ENCODE measurements around the gene NFILZ. TPM values are rescaled to one million over a fixed set of nuclear protein-coding genes. Genes with fewer than 3 reads are reported as not detected.

Gene NFILZ
- total RNA-seq, 1 donor from 2014 or later = not detected

- Mint-ChIP-seq H3K9me3 (ENCODE audit: unreplicated experiment) (peaks cover 7% of the 10 kb centered on the region), H3K27me3 (ENCODE audit: unreplicated experiment) (no peaks in the 10 kb centered on the region), H3K27ac (ENCODE audit: unreplicated experiment) (no peak overlapping the region), H3K4me1 (ENCODE audit: unreplicated experiment) (no peaks in the 10 kb centered on the region), H3K36me3 (ENCODE audit: unreplicated experiment) (no peaks in the 10 kb centered on the region), H3K4me3 (ENCODE audit: unreplicated experiment) (no peak overlapping the region)
- no peak for DNase-seq (ENCODE audit: extremely low spot score, unreplicated experiment)
- TF ChIP-seq CTCF (IDR thresholded peaks at IDR 0.05) = no peak
These were observed 43.0 kb downstream of the NFILZ start for GRCh38 chr19:8673276-8673891.

- H3K4me3 Mint-ChIP-seq (ENCODE audit: unreplicated experiment) = no peak overlapping the region
- H3K4me1 Mint-ChIP-seq (ENCODE audit: unreplicated experiment) = no peaks in the 10 kb centered on the region
- no peak for DNase-seq (ENCODE audit: extremely low spot score, unreplicated experiment)
- H3K9me3 Mint-ChIP-seq (ENCODE audit: unreplicated experiment) = peaks cover 7% of the 10 kb centered on the region
- H3K27me3 Mint-ChIP-seq (ENCODE audit: unreplicated experiment) = no peaks in the 10 kb centered on the region
- no peak overlapping the region for H3K27ac Mint-ChIP-seq (ENCODE audit: unreplicated experiment)
- no peaks in the 10 kb centered on the region for H3K36me3 Mint-ChIP-seq (ENCODE audit: unreplicated experiment)
- no peak for TF ChIP-seq CTCF (IDR thresholded peaks at IDR 0.05)
These were observed 44.6 kb downstream of the NFILZ start for GRCh38 chr19:8675066-8675465.

- Mint-ChIP-seq H3K27me3 (ENCODE audit: unreplicated experiment) (no peaks in the 10 kb centered on the region), H3K4me1 (ENCODE audit: unreplicated experiment) (no peaks in the 10 kb centered on the region), H3K36me3 (ENCODE audit: unreplicated experiment) (no peaks in the 10 kb centered on the region), H3K4me3 (ENCODE audit: unreplicated experiment) (no peak overlapping the region), H3K27ac (ENCODE audit: unreplicated experiment) (no peak overlapping the region), H3K9me3 (ENCODE audit: unreplicated experiment) (peaks cover 18% of the 10 kb centered on the region)
- no peak for DNase-seq (ENCODE audit: extremely low spot score, unreplicated experiment)
- TF ChIP-seq CTCF (IDR thresholded peaks at IDR 0.05) = no peak
These were observed 47.9 kb downstream of the NFILZ start for GRCh38 chr19:8678244-8678807.

Other genes starting within 250 kb of the NFILZ start
- 126 and 130 TPM in 2 replicates for gene RAB11B, start 240.3 kb upstream of the NFILZ start, total RNA-seq
- gene MARCHF2, start 217.3 kb upstream of the NFILZ start, total RNA-seq = 45.0 and 50.6 TPM in 2 replicates
- gene HNRNPM, start 185.7 kb upstream of the NFILZ start, total RNA-seq = 154 and 156 TPM in 2 replicates
- gene PRAM1, start 128.0 kb upstream of the NFILZ start, total RNA-seq = 0.24 and 0.42 TPM in 2 replicates
- gene ZNF414, start 116.5 kb upstream of the NFILZ start, total RNA-seq = 23.9 and 29.9 TPM in 2 replicates
- 0.31 and 0.43 TPM in 2 replicates for gene MYO1F, start 53.2 kb upstream of the NFILZ start, total RNA-seq
- 86.5 and 96.2 TPM in 2 replicates for gene ADAMTS10, start 19.9 kb upstream of the NFILZ start, total RNA-seq
- gene ACTL9, start 68.2 kb downstream of the NFILZ start, total RNA-seq = not detected in 2 replicates
- not detected in 2 replicates for gene OR2Z1, start 91.0 kb downstream of the NFILZ start, total RNA-seq
- 31.2 and 35.6 TPM in 2 replicates for gene ZNF558, start 201.7 kb downstream of the NFILZ start, total RNA-seq
- gene MBD3L1, start 201.7 kb downstream of the NFILZ start, total RNA-seq = not detected in 2 replicates

Data from osteocyte (in vitro differentiated cells).